Activated T-cell treated with anti-CD3 and anti-CD28 coated beads for 1 hour (primary cell): ENCODE measurements around the gene UGT2B17.
"Not testable (repeated sequence)": the region's sequence is repeated elsewhere in the genome, so short reads cannot be mapped to it uniquely, and the experiment has no call there.

Experiments used
- DNase-seq: peaks from one replicate; pipeline ENCODE4 v3.0.0-alpha.2; 2020; ENCODE audit warnings: low read depth

Gene UGT2B17

GRCh38 chr4:68569036-68569435 is 7.1 kb downstream of the UGT2B17 start:
- not testable (repeated sequence) for DNase-seq

- DNase-seq, result not testable (repeated sequence)
These were observed 7.6 kb downstream of the UGT2B17 start for GRCh38 chr4:68568535-68568934.

GRCh38 chr4:68566364-68566763 is 9.8 kb downstream of the UGT2B17 start:
- not testable (repeated sequence) for DNase-seq

GRCh38 chr4:68565082-68565481 is 11.0 kb downstream of the UGT2B17 start:
- not testable (repeated sequence) for DNase-seq

GRCh38 chr4:68560364-68561070 is 15.6 kb downstream of the UGT2B17 start:
- DNase-seq, result not testable (repeated sequence)

- not testable (repeated sequence) for DNase-seq
These were observed 22.3 kb downstream of the UGT2B17 start for GRCh38 chr4:68553830-68554229.

- not testable (repeated sequence) for DNase-seq
These were observed 23.0 kb downstream of the UGT2B17 start for GRCh38 chr4:68552818-68553811.

GRCh38 chr4:68542742-68543141 is 33.4 kb downstream of the UGT2B17 start:
- not testable (repeated sequence) for DNase-seq

- DNase-seq, result no peak
These were observed 39.7 kb downstream of the UGT2B17 start for GRCh38 chr4:68536375-68536774.

GRCh38 chr4:68535974-68536373 is 40.1 kb downstream of the UGT2B17 start:
- no peak for DNase-seq

- not testable (repeated sequence) for DNase-seq
These were observed 53.9 kb downstream of the UGT2B17 start for GRCh38 chr4:68522232-68522631.

- DNase-seq, result no peak
These were observed 55.1 kb downstream of the UGT2B17 start for GRCh38 chr4:68520985-68521384.

- no peak for DNase-seq
These were observed 57.2 kb downstream of the UGT2B17 start for GRCh38 chr4:68518889-68519288.

- DNase-seq, result not testable (repeated sequence)
These were observed 70.7 kb downstream of the UGT2B17 start for GRCh38 chr4:68505452-68505851.

GRCh38 chr4:68504836-68505235 is 71.3 kb downstream of the UGT2B17 start:
- DNase-seq, result not testable (repeated sequence)

- DNase-seq, result not testable (repeated sequence)
These were observed 72.7 kb downstream of the UGT2B17 start for GRCh38 chr4:68503462-68503861.

- no peak for DNase-seq
These were observed 77.1 kb downstream of the UGT2B17 start for GRCh38 chr4:68499021-68499420.

GRCh38 chr4:68498413-68499007 is 77.6 kb downstream of the UGT2B17 start:
- DNase-seq, result peak; percentile 36

GRCh38 chr4:68494688-68495087 is 81.4 kb downstream of the UGT2B17 start:
- DNase-seq, result no peak

- no peak for DNase-seq
These were observed 85.2 kb downstream of the UGT2B17 start for GRCh38 chr4:68490826-68491457.

GRCh38 chr4:68489338-68489737 is 86.8 kb downstream of the UGT2B17 start:
- no peak for DNase-seq
